NK-92 (cell line): Measurements from ENCODE around the gene PTPRG.
"Not testable (repeated sequence)": the region's sequence is repeated elsewhere in the genome, so short reads cannot be mapped to it uniquely, and the experiment has no call there.

Source experiments
- DNase-seq: peaks from one replicate; lab custom pipeline; 2025; ENCODE audit not compliant: unreplicated experiment; lab: John Stamatoyannopoulos, UW

PTPRG gene

DNA sequence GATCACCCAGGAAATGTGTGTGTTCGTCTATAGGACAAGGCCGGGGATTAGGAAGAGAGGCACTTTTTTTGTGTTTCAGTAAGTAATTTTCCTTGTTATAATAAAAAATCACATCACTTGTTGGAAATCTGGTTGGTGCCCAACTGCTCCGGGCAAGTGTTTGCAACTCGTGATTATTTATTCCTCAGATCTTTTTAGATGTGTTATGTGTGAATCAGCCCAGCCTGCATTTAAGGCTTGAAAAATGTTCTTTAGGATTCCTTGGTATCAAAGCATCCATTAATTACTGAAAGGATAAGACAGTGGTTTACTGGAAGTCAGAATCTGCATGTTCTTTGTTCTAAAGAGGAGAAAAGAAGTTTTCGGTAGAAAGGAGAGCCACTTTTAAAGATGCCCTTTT is 466.4 kb downstream of the PTPRG start:
- DNase-seq = no peak

DNA sequence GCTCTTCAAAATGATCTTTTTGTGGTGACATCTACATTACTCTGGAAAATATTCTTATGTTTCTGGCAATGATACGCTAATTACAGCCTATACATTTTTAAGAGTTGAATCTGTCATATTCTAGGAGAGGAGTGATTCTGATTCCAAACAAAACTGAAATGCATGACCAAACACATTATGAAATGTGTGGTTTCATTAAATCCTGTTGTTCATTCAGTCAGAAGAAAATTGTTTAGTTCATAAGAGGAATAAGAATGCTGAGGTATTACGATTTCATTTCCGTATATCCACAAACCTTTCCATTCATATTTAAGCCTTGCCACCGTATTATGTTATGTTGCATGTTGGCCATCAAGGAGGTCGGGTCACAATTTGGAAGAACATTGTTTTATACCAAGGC is 466.9 kb downstream of the PTPRG start:
- DNase-seq = no peak

DNA sequence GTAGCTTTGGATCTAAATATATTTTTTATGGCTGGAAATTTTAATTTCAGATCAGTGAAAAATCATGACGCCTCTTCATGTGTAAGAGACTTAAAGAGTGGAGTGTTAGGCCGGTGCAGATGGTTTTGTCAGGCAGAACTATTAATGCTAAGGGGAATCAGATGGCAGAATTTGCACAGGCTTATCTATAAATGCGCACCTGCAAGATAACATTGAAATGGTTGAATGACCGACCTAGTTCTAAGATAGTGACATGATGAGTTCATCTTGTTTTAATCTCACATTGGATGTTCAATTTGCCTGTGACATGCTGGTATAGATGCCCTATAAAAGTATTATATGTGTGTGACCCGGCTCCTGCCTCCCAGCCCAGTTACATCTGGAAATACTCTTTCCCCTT is 471.4 kb downstream of the PTPRG start:
- no peak for DNase-seq

DNA sequence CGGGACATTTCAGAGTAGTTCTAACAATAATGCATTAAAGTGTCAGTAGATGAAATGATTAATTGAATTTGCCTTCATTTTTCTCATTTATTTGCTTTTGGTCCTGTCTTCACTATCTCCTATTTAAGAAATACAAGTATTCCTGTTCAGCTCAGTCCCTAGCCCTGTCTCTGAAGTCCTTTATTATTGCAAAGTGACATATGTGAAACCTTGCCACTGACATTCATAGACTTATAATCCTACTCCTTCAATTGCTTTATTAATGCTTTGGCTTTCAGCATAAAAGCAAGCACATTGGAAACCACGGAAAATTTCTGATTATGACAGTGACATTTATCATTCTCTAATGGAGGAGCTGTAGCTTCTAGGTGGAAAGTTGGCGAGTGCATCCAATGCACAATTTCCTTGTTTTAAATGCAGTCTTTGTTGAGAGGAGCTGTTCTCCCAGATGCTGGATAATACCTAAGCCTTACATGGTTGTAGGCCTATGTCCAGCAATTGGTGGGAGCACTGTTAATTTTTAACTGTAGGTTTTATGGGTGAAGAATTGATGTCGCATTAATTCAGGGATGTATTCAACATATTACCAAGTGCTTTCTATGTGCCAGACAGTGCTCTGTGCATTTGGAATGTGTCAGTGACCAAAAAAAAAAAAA is 474.2 kb downstream of the PTPRG start:
- no peak for DNase-seq

DNA sequence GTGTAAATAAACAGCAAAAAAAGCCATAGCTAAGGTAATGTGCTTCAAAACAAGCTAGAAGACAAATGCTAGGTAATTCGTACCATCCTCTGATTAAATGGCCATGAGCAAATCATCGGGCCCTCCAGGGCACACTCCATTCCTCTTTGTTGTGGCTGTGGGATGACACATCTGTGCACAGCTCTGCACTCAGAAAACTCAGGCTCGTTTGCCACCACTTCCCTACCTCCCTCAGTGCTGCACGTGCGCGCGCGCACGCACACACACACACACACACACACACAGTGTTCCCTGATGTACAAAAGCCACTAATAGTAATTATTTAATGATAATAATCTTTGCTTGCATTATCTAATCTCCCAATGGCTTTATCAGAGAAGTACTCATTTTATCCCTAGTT is 475.4 kb downstream of the PTPRG start:
- DNase-seq = no peak

DNA sequence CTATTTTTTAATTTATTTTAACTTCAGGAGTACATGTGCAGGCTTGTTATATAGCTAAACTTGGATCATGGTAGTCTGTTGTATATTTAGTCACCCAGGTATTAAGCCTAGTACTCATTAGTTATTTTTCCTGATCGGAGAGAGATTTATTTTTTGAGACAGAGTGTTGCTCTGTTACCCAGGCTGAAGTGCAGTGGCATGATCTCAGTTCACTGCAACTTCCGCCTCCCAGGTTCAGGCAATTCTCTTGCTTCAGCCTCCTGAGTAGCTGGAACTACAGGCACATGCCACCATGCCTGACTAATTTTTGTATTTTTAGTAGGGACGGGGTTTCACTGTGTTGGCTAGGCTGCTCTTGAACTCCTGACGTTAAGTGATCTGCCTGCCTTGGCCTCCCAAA is 477.4 kb downstream of the PTPRG start:
- not testable (repeated sequence) for DNase-seq

DNA sequence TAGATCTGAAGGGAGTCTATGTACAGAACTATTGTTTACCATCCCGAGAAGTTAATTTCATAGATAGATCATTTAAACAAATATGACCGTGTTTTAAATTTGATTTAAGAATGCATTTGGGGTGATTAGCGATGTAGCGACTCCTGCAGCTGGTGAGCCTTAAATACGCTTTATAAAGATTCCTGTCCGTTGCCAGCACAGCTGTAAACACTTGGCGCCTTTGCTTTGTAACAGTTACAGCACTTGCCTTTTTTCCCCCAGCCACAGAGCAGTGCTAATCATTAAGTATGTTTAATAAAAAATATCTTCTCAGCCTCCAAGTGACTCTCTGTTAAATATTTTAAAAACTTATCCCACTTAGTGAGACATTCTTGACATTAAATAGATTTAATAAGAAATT is 478.2 kb downstream of the PTPRG start:
- no peak for DNase-seq

DNA sequence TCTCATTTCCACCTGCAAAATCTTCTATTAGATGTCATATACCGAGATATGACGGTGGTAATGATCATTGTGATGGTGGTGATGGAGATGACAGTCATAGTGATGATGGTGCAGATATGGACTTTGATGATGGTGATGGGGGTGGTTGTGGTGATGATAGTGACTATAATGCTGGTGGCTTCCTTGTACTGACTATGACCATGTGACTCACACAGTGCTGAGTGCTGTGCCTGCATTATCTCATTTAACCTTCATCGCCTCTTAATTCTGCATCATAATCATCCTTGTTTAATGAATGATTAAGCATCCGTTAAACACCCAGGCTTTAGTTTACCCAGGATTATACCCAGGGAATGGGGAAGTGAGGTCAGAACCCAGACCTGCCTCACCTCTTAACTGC is 480.3 kb downstream of the PTPRG start:
- DNase-seq = no peak

DNA sequence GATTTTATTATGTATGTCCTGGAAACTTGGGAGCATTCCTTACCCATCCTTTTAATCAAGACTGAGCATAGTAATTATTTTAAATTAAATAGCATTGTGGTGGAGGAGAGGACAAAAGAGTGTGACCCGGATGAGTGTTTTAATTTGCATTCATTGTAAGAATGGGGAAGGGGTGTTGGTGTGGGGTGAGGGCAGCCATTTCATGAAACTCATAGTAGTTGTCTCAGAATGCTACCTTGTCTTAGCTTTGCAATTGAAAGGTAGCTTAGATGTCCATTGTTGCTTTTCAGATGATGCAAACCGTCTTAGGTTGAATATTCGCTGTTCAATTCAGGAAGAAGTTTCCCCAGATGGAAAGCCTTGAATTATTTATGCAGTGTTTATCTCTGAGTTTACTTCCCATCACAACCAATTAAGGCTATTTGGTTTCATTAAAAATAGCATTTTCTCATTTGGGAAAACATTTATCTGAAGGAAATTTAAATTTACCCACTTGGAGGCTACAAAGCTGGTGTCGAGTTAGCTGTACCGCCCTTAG is 483.6 kb downstream of the PTPRG start:
- no peak for DNase-seq

DNA sequence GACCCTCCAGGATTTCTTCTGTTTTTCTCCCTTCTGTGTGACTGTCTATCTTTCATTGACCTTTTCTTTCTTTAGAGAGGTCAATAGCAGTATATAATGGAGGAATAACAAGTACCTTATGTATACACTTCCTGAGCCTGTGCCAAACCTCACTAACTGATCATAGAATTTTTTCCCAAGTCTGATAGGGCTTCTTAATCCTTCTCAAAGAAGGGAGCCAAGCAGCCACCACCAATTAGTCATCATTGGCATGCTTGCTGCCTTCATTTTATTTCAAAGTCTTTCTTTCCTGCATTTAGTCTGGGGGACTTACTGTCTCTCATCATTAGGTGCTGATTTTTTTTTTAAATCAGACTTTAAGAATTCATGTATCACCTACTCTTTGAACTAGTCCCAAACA is 485.0 kb downstream of the PTPRG start:
- no peak for DNase-seq

DNA sequence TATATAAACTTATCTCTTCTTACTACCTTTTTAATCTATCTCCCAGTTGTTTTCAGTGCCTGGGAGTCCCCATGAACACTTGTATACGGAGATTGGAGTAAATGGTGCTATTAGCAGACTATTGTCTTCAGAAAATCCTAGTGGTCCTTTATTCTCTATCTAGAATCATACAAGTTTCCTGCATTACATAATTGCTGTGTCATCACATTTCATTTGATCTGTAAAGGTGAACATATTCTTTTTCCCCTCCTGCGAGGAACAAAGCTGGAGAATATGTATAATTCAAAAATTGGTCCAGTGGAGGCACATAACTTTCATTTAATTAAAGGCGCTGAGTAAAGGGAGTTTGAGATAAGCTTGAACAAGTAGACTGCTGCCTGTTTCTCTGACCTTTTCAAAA is 487.2 kb downstream of the PTPRG start:
- DNase-seq = no peak

DNA sequence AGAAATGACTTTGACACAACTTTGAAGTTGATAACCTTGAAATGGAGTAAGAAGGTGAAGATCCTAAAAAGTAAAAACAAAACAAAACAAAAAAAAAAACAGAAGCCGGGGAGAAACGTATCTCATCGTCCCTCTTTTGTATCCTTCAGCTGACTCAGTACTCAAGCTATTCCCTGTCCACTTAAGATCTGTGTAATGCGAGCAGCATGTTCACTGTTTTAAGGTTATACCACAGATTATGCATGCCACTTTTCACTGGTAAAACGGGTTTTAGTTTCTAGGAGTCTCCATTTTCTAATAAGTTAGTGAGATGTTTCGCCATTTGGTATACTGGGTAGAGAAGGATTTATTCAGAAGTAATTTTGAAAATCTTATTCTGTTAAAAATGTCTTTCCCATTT is 487.7 kb downstream of the PTPRG start:
- DNase-seq = no peak

DNA sequence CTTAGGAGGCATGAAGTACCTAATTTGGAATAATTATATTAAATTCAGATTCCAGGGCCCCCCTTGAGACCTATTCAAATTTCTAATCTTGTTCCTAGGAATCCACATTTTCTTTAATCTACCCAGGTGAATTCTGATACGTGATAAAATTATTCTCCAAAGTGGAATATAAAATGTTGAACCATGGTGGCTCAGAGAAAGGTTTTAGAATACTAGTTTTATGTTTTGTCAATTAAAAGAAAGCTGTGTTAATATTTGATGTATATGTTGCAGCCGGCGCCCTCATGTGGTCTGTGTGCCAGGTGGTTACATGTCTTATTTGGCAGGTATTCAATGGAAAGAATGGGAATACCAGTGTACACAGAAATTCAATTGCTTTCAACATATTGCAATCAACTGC is 490.1 kb downstream of the PTPRG start:
- no peak for DNase-seq

DNA sequence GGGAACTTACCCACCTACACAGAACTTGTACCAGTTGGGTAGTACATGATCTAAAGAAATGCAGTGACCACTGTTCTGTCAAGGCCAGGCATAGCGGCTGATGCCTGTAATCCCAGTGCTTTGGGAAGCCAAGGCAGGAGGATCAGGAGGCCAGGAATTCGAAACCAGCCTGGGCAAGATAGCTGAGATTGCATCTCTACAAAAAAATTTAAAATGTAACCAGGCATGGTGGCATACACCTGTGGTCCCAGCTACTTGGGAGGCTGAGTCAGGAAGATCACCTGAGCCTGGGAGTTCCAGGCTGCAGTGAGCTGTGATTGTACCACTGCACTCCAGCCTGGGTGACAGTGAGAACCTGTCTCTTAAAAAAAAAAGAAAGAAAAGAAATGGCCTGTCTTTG is 491.0 kb downstream of the PTPRG start:
- no peak for DNase-seq

DNA sequence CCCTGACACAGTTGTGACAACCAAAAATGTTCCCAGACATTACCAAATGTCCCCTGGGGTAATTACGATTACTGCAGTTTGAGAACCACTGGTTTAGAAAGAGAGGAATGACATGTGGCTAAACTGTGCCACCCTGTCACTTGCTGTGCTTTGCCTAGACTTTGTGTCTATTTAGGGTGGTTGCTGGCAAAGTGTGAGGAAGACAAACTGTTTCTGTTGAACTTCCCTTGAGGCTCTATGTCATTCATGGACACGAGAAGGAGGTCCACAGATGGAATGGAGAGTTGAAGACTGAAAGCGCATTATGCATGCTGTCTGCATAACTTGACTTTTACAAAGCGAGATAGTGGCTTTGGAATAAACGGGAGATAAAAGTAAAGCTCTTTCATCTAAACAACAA is 495.3 kb downstream of the PTPRG start:
- no peak for DNase-seq

DNA sequence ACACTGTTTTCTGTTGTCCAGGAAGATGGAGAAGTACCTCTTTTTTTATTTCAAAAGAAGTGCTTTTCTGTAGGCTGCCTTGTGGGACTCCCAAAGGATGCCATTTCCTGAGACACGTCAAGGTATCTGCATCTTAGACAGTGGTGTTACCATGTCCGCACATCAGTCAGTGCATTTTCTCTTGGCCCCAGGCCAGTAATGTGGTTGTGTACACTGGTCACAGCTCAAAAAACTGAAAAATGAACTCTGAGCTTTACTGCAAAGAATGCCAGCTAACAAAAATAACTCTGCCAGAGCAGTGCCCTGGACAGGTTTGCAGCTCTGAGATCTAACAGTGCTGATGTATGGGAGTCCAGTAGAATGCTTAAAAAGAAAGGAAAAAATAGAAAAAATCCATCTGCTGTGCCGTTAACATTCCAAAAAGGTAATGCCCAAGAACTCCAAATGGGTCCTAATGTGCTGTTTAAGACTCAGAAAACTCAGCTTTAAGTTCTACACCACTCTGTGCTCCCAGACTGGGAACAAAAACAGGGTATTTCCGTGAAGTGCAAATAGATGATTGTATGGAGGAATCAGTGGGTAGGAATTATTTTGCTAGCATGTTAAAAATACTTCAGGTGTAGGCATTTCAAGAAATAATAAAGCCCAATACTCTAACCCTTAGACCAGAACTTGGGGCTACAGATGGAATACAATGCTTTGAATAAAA is 496.1 kb downstream of the PTPRG start:
- no peak for DNase-seq

DNA sequence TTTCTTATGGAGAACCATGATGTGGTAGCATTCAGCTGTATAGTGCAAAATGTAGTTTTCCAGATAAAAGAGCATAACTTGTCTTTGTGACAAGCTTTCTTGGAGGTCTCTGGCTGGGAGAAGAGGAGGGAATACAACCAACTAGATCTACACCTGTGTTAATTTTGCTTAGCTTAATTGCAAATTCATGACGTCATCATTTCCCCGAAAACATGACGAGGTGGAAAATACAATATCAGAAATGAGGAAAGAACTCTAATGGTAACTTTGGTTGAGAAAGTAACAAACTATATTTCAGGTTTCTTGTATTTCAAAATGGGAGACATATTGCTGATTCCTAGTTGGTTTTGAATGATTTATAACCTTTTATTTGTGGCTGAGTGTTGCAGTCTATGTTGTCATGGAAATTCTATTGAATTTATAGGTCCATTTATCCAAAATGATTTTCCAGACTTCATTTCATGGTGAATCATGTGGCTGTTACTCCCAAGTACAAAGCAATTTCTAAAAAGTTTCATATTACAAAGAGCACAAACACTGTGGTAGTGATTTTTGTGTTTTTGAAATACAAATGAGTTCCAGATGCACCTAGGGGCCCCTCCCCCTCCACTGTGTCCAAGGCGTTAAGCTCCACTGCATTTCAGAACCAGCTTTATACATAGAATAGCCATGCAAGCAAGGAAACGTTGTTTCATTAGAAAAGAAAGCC is 504.8 kb downstream of the PTPRG start:
- no peak for DNase-seq

DNA sequence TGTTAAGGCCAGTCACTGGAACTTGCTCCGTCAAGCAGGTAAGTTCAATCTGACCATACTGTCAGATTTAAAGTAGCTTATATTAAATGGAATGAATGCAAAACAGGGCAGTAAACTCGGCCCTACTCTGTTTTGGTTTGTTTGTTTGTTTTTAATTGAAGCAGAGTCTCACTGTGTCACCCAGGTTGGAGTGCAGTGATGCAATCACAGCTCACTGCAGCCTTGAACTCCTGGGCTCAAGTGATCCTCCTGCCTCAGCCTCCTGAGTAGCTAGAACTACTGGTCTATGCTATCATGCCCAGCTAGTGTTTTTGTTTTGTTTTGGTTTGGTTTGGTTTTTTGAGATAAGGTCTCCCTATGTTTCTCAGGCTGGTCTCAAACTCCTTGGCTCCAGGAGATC is 507.0 kb downstream of the PTPRG start:
- DNase-seq = no peak

DNA sequence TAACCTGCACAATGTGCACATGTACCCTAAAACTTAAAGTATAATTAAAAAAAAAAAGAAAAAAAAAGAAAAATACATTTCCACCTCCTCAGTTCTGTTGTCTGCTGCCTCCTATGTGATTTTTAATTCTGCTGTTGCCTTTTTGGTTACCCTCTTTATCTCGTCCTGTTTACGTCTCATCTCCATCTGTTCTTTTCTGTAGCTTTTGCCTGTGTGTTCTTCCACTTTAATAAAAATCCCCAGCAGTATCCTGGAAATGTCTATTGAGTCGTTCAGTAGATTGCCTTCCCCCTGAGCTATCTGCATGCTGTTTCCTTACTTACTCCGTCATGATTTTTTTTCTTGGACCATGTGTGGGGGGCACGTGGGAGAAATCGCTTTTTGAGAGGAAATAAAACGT is 509.5 kb downstream of the PTPRG start:
- DNase-seq = no peak

DNA sequence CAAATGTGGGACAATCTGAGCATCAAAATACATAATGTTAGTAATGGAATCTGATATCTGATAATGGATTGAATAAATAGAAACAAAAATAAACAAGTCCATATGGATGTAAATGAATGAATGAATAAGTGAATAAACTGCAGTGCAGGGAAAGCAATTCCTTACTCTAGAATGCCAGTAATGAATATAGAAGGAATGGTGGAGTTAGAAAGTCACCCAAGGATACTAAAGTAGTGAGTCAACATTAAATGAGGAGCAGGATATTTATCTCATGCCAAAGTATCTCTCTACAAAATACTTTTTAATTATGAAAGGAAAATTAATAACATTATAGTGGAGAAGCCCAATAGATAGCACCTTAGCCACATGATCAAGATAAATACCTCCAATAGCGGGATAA is 511.7 kb downstream of the PTPRG start:
- DNase-seq = no peak

DNA sequence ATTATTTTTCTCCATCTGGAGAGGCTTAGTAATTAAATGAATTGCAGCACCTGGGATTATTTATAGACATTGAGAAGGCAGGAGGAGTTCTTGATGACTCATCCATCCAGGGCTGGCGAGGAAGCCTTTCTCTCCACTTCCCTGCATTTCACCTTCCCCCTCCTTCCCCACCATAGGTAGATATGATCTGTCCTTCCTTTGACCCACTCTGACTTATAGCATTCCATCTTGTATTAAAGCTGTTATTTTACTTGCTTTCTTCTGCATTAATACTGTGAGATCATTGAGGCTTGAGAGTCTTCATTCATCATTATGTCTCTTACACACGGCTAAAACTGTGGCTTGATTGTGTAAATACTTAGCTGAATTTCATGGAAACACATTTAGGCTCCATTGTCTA is 523.2 kb downstream of the PTPRG start:
- DNase-seq = no peak

DNA sequence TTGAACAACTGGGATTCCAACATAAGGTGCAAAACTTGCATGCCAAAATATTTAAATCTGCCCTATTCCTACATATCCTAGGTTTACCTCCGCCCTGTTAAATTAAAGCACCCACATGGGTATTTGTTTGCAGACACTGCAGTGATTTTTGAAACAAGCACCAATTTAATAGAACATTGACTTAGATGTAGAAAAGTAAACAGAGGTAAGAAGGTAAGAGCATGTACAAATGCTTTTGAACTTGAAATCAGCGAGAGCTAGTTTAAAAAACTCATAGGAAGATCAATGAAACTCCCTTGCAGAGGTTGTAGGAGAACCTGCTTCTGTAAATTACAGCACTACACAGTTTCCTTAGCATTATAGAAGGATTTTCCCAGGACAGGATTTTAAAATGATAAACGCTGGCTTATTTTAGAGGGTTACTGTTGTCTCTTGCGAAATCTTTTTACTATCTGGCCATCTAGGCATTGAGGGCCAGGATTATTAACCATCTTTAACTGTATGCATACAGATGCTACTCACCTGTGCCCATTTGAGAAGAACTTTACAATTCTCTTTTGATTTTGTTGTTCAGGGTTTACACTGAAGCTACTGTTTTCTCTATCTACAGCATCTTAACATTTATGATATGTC is 527.2 kb downstream of the PTPRG start:
- no peak for DNase-seq
